Keratinocyte (primary cell): ENCODE measurements around the gene ERVMER34-1. TPM values are rescaled to one million over a fixed set of nuclear protein-coding genes. Genes with fewer than 3 reads are reported as not detected.

ENCODE experiments used
- DNase-seq: peaks from one replicate; pipeline ENCODE4 v3.0.0-alpha.2; 2011; ENCODE audit warnings: low read depth, missing footprints, low spot score
- FAIRE-seq: peaks from 2 replicates; lab custom pipeline; 2011; peaks lifted over from hg19 to GRCh38; lab: Jason Lieb, UNC
- H2AFZ ChIP-seq: 2 replicates; pipeline ENCODE4 v1.6.0; 2012; ENCODE audit warnings: low read length, control low read depth, inconsistent platforms; ENCODE audit not compliant: control insufficient read depth
- H3K27ac ChIP-seq: 2 replicates; pipeline ENCODE4 v1.5.1; 2011; ENCODE audit warnings: low read length; ENCODE audit not compliant: control insufficient read depth, insufficient read depth
- H3K27me3 ChIP-seq: 3 replicates; pipeline ENCODE4 v1.6.0; 2011; ENCODE audit warnings: low read length; ENCODE audit not compliant: control insufficient read depth, insufficient read depth; ENCODE audit errors: extremely low read depth
- H3K36me3 ChIP-seq, 2 experiments: 2 replicates in 1 of 2; 3 replicates in 1 of 2; pipeline ENCODE4 v1.5.1; 2011; ENCODE audit warnings: low read length in 2 of 2, mild to moderate bottlenecking in 1 of 2; ENCODE audit not compliant: control insufficient read depth in 2 of 2, insufficient read depth in 2 of 2; ENCODE audit errors: extremely low read depth in 1 of 2
- H3K4me1 ChIP-seq: 3 replicates; pipeline ENCODE4 v1.5.1; 2011; ENCODE audit warnings: low read length; ENCODE audit not compliant: control insufficient read depth, insufficient read depth; ENCODE audit errors: extremely low read depth
- H3K4me2 ChIP-seq: 3 replicates; pipeline ENCODE4 v1.6.0; 2011; ENCODE audit warnings: low read depth, low read length; ENCODE audit not compliant: control insufficient read depth, insufficient read depth; ENCODE audit errors: extremely low read depth
- H3K4me3 ChIP-seq, 3 experiments: fragments of 200-600 bp in 1 of 3; sonication (generic) in 1 of 3; 2 replicates in 2 of 3; 3 replicates in 1 of 3; pipeline ENCODE4 v1.5.1; 2011 to 2016; ENCODE audit warnings: low read length in 3 of 3, mild to moderate bottlenecking in 3 of 3, control low read depth in 2 of 3, inconsistent platforms in 1 of 3, low read depth in 1 of 3, mixed read lengths in 1 of 3, mixed run types in 1 of 3, moderate library complexity in 1 of 3; ENCODE audit not compliant: control insufficient read depth in 2 of 3, insufficient read depth in 2 of 3; ENCODE audit errors: extremely low read depth in 1 of 3
- H3K79me2 ChIP-seq: 2 replicates; pipeline ENCODE4 v1.6.0; 2012; ENCODE audit warnings: low read length; ENCODE audit not compliant: control insufficient read depth, insufficient read depth
- H3K9ac ChIP-seq: 3 replicates; pipeline ENCODE4 v1.6.0; 2011; ENCODE audit warnings: low read length; ENCODE audit not compliant: control insufficient read depth, insufficient read depth; ENCODE audit errors: extremely low read depth
- H3K9me1 ChIP-seq: 3 replicates; pipeline ENCODE4 v1.6.0; 2011; ENCODE audit warnings: low read length; ENCODE audit not compliant: control insufficient read depth, insufficient read depth; ENCODE audit errors: extremely low read depth
- H3K9me3 ChIP-seq: 2 replicates; pipeline ENCODE4 v1.5.1; 2012; ENCODE audit warnings: low read depth, low read length; ENCODE audit not compliant: control insufficient read depth
- H4K20me1 ChIP-seq: 3 replicates; pipeline ENCODE4 v1.6.0; 2011; ENCODE audit warnings: low read length; ENCODE audit not compliant: control insufficient read depth, insufficient read depth; ENCODE audit errors: extremely low read depth
- EZH2 ChIP-seq: IDR thresholded peaks from one replicate; pipeline ENCODE4 v1.6.1; 2012; ENCODE audit warnings: inconsistent platforms, mild to moderate bottlenecking, low read length, moderate library complexity
- dilution Hi-C: fragments of 300-500 bp; cut with MboI; formaldehyde crosslinking; loops from one replicate; pipeline ENCODE4 v1.7.0; 2020; ENCODE audit warnings: low sequenced_read_pairs; ENCODE audit not compliant: extremely low pct_ligation_motif_present
- polyA plus RNA-seq, 5 experiments: library from polyadenylated mRNA; depleted of rRNA in 3 of 5; stranded (reverse) in 3 of 5; stranded (forward) in 1 of 5; unstranded in 1 of 5; fragments of >200 nt; gene quantifications; 1 replicate in 1 of 5; 2 replicates in 3 of 5; 3 replicates in 1 of 5; pipeline versions ENCODE4 v1.2.1 to v1.2.3, GENCODE V29; 2011 to 2012; ENCODE audit warnings: missing spikeins in 2 of 5, low read depth in 1 of 5, low replicate concordance in 1 of 5
- TF ChIP-seq, protein P1 (sequence below), 3 experiments: IDR thresholded peaks in 1 of 3; conservative IDR thresholded peaks in 1 of 3; optimal IDR thresholded peaks in 1 of 3; 2 replicates in 2 of 3; 3 replicates in 1 of 3; pipeline versions ENCODE3 to v1.5.1; 2011; ENCODE audit warnings: low read length in 3 of 3, mild to moderate bottlenecking in 3 of 3, moderate library complexity in 2 of 3, control low read depth in 1 of 3, inconsistent platforms in 1 of 3; ENCODE audit not compliant: insufficient read depth in 2 of 3; ENCODE audit errors: extremely low read depth in 1 of 3

Gene ERVMER34-1
- polyA plus RNA-seq, 1 donor (not counting 4 experiments of a cell fraction or from before 2014, with no cell fraction given) = 4.3 TPM

DNA sequence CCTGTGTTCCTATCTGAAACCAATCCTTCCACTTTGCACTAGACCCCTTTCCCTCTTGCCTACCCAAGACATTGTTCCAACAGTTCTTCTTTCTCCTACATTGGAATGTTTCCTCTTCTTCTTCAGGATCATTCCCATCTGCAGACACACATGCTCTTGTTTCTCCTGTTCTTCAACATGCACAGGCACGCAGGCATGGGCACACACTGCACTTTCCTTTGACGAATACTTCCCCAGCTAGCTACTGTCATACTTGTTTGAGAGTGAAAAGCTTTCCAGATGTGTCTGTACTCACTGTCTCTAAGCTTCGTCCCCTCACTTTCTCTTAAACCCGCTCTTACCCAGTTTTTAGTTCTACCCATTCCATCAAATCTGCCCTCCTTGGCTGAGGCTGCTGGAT, 31.8 kb upstream of the ERVMER34-1 start:
- FAIRE-seq = peak; percentile 93

DNA sequence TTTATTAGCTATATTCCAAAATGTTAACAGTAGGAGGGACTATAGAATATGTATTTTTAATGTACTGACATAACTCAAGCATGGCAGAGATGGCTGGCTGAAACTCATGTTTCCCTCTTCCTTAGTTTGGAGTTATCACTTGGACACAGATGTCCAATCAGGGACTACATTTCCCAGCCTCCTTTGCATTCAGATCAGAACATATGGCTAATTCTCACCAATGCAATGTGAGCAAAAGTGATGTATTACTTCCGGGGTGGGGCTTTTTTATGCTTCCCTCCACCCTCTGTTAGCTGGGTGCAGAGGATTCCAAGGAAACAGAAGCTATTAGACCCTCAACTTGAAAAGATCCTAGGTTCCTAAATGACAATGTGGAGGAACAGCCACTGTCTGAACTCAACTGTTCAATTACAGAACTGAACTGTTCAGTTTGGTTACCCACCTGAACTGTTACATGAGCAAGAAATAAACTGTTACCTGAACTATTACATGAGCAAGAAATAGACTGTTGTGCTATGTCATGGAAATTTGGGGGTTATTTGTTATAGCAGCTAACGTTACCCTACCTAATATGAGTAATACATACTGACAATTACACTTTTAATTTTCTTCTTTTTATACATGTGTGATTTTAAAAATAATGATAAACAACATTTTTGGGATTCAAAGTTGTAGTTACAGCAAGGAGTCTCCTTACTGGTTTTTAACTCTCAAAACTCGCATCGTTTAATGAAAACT, 29.6 kb upstream of the ERVMER34-1 start:
- no peaks in the 10 kb centered on the region for H4K20me1 ChIP-seq

More for the DNA sequence above, 31.8 kb upstream of the ERVMER34-1 start:
- Histone ChIP-seq H3K4me2 (peak overlapping the region; percentile 70), H3K36me3 (no peaks in the 10 kb centered on the region), H3K27ac (no peak overlapping the region), H2AFZ (peak overlapping the region; percentile 67), H3K4me1 (peaks cover 9% of the 10 kb centered on the region), H3K4me3 (peak overlapping the region in 2 of 3 experiments; percentile 12 to 34), H3K9me1 (no peaks in the 10 kb centered on the region), H3K9ac (no peak overlapping the region), H4K20me1 (no peaks in the 10 kb centered on the region), H3K79me2 (no peaks in the 10 kb centered on the region), H3K27me3 (no peaks in the 10 kb centered on the region), H3K9me3 (no peaks in the 10 kb centered on the region)
- dilution Hi-C loops = no loop called here
- DNase-seq = peak; percentile 11
- TF ChIP-seq EZH2 = no peak
- TF ChIP-seq, protein P1, sequence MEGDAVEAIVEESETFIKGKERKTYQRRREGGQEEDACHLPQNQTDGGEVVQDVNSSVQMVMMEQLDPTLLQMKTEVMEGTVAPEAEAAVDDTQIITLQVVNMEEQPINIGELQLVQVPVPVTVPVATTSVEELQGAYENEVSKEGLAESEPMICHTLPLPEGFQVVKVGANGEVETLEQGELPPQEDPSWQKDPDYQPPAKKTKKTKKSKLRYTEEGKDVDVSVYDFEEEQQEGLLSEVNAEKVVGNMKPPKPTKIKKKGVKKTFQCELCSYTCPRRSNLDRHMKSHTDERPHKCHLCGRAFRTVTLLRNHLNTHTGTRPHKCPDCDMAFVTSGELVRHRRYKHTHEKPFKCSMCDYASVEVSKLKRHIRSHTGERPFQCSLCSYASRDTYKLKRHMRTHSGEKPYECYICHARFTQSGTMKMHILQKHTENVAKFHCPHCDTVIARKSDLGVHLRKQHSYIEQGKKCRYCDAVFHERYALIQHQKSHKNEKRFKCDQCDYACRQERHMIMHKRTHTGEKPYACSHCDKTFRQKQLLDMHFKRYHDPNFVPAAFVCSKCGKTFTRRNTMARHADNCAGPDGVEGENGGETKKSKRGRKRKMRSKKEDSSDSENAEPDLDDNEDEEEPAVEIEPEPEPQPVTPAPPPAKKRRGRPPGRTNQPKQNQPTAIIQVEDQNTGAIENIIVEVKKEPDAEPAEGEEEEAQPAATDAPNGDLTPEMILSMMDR (optimal IDR thresholded peaks at IDR 0.05 in 1 of 3, IDR thresholded peaks at IDR 0.05 in 1 of 3, conservative IDR thresholded peaks at IDR 0.05 in 1 of 3; ENCODE audit: extremely low read depth in 1 of 3, insufficient read depth in 2 of 3, low read length in 3 of 3) = no peak

More for the DNA sequence above, 29.6 kb upstream of the ERVMER34-1 start:
- Histone ChIP-seq H3K79me2 (no peaks in the 10 kb centered on the region), H3K9me3 (no peaks in the 10 kb centered on the region), H3K9me1 (no peaks in the 10 kb centered on the region), H3K27ac (no peak overlapping the region), H3K9ac (no peak overlapping the region), H3K36me3 (no peaks in the 10 kb centered on the region), H3K4me1 (peaks cover 9% of the 10 kb centered on the region), H3K4me3 (no peak overlapping the region), H3K4me2 (no peak overlapping the region), H2AFZ (no peak overlapping the region), H3K27me3 (no peaks in the 10 kb centered on the region)
- dilution Hi-C loops = no loop called here
- DNase-seq (no peak), FAIRE-seq (peak; percentile 5)
- no peak for TF ChIP-seq EZH2
- TF ChIP-seq, protein P1 (optimal IDR thresholded peaks at IDR 0.05 in 1 of 3, IDR thresholded peaks at IDR 0.05 in 1 of 3, conservative IDR thresholded peaks at IDR 0.05 in 1 of 3; ENCODE audit: extremely low read depth in 1 of 3, insufficient read depth in 2 of 3, low read length in 3 of 3) = no peak
